IPS DF 6.9 (cell line): Measurements from ENCODE around the gene ZNF358.

Source experiments
- DNase-seq: peaks from one replicate; pipeline ENCODE4 v3.0.0-alpha.2; 2013; ENCODE audit warnings: low read depth, low spot score
- H3K27ac ChIP-seq: one replicate; pipeline ENCODE4 v1.5.1; 2013; ENCODE audit warnings: low read length, control low read depth
- H3K27me3 ChIP-seq: 2 replicates; pipeline ENCODE4 v1.6.1; 2013; ENCODE audit warnings: mild to moderate bottlenecking, low read length; ENCODE audit not compliant: control insufficient read depth, insufficient read depth
- H3K36me3 ChIP-seq: 2 replicates; pipeline ENCODE4 v1.6.1; 2013; ENCODE audit warnings: low read length; ENCODE audit not compliant: control insufficient read depth, insufficient read depth
- H3K4me1 ChIP-seq: 2 replicates; pipeline ENCODE4 v1.6.1; 2013; ENCODE audit warnings: low read length; ENCODE audit not compliant: control insufficient read depth, insufficient read depth
- H3K4me3 ChIP-seq: 2 replicates; pipeline ENCODE4 v1.5.1; 2013; ENCODE audit warnings: mild to moderate bottlenecking, low read length
- H3K9me3 ChIP-seq: 2 replicates; pipeline ENCODE4 v1.6.1; 2013; ENCODE audit warnings: low read length, inconsistent platforms; ENCODE audit not compliant: control insufficient read depth, insufficient read depth
- WGBS: extraction: QIAGEN DNeasy Blood & Tissue Kit; methylation state at CpG from one replicate; pipeline ENCODE4 v1.1.7; 2013; ENCODE audit warnings: mixed read lengths, missing lambda C conversion rate; ENCODE audit not compliant: insufficient read length, insufficient coverage; 5-methylcytosine and 5-hydroxymethylcytosine counted together

The ZNF358 gene

DNA sequence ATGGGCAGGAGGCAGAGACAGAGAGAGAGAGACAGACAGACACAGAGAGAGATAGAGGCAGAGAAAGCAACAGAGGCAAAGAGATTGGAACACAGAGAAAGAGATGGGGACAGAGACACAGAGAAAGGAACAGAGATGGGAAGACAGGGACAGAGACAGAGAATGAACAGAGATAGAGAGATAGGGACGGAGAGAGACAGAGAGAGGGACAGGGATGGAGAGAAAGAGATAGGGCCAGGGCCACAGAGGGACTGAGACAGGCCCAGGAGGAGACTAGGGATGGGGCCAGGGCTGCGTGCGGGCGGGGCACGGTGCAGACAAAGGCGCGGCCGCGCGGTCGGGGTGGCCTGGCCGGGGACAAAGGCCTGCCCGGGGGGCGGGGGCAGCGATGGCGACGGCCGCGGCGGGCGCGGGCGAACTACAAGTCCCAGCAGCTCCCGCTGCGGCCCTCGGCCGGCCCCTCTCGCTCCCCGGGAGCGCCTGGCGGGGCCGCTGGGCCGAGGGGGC, at the start of gene ZNF358:
Gene ZNF358, plus strand, starts transcription at position 459 of the 507 bp plus-strand sequence. CDS start 3,140 bp downstream, outside the sequence.
- Histone ChIP-seq H3K36me3 (peaks cover 7% of the 10 kb centered on the region; the same call in 1 of the 2 replicates), H3K27ac (no peak within 1 kb of the TSS), H3K9me3 (no peaks in the 10 kb centered on the region), H3K4me1 (peaks cover 2% of the 10 kb centered on the region; the same call in 1 of the 2 replicates), H3K4me3 (peak within 1 kb of the TSS; percentile 91), H3K27me3 (no peaks in the 10 kb centered on the region)
- DNase-seq, result no peak
- WGBS, result no CpG with 5 or more reads among the region's 33 CpGs

GRCh38 chr19:7467009-7467989, 48.6 kb upstream of the ZNF358 start:
- H3K4me3 ChIP-seq, result no peak overlapping the region
- no peak overlapping the region for H3K27ac ChIP-seq
- H3K4me1 ChIP-seq, result no peaks in the 10 kb centered on the region
- no peaks in the 10 kb centered on the region for H3K9me3 ChIP-seq
- DNase-seq, result no peak
- H3K36me3 ChIP-seq, result peaks cover 24% of the 10 kb centered on the region; the same call in 1 of the 2 replicates
- H3K27me3 ChIP-seq, result no peaks in the 10 kb centered on the region
- WGBS, result no CpG with 5 or more reads among the region's 86 CpGs

GRCh38 chr19:7468840-7469239, 47.1 kb upstream of the ZNF358 start:
- peaks cover 18% of the 10 kb centered on the region; the same call in 1 of the 2 replicates for H3K36me3 ChIP-seq
- DNase-seq, result no peak
- H3K4me3 ChIP-seq, result no peak overlapping the region
- WGBS, result no CpG with 5 or more reads among the region's 24 CpGs
- H3K9me3 ChIP-seq, result no peaks in the 10 kb centered on the region
- H3K27ac ChIP-seq, result no peak overlapping the region
- no peaks in the 10 kb centered on the region for H3K27me3 ChIP-seq
- H3K4me1 ChIP-seq, result no peaks in the 10 kb centered on the region

DNA sequence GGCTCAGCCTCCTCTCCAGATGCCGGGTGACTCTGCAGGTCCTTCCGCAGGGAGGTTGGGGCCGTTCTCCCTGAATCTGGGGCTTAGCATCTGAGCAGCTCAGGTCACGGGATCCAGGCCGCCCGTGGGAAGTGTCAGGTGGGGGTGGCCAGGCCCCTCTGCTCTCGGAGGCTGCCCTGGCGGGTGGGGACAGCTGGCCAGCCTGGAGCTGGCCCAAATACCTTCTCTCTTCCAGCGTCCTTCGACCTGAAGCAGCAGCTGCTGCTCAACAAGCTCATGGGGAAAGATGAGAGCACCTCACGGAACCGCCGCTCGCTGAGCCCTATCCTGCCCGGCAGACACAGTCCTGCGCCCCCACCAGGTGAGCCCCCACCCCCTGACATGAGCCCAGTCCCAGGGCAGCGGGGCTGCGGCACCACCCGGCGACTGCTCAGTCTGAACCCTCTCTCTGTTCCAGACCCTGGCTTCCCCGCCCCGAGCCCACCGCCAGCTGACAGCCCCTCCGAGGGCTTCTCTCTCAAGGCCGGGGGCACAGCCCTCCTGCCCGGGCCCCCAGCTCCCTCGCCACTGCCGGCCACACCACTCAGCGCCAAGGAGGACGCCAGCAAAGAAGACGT, 46.1 kb upstream of the ZNF358 start:
- no peak overlapping the region for H3K4me3 ChIP-seq
- no peaks in the 10 kb centered on the region for H3K27me3 ChIP-seq
- no peak overlapping the region for H3K27ac ChIP-seq
- WGBS, result no CpG with 5 or more reads among the region's 31 CpGs
- H3K36me3 ChIP-seq, result peaks cover 14% of the 10 kb centered on the region; the same call in 1 of the 2 replicates
- no peaks in the 10 kb centered on the region for H3K9me3 ChIP-seq
- no peaks in the 10 kb centered on the region for H3K4me1 ChIP-seq
- DNase-seq, result no peak

DNA sequence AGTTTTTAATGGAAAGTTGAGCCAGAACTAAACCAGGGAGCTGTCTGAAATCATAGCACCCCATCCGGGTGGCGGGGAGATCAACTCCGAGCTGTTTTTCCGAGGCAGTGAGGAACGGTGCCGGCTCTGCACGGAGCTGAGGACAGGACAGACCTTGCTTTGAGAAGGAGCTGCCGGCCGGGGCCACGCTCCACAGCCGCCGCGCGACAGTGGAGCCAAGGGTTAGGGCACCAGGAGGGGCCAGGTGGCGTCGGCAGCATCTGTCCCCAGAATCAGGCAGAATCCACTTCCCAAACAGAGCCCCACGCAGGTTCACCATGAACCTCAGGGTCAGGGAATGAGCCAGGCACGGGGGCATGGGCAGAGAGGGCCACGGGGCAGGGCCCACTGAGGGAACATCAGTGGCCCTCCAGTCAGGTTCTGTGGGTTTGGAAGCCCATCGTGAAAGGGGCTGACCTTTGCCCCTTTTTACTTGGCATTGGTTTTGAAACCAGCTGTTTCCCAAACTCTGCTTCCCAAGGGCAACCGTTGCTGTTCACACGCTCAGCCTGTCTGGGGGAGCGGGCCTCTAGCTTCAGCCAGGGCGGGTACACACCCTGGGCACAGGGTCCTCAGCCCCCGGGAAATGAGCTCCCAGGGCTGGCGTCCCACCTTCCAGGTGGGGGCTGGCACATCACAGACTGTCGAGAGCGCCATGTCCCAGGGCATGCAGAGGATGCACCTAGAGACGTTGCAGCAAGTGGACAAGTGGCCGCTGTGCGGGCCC, 45.2 kb upstream of the ZNF358 start:
- no CpG with 5 or more reads among the region's 31 CpGs for WGBS
- H3K9me3 ChIP-seq, result no peaks in the 10 kb centered on the region
- H3K4me3 ChIP-seq, result no peak overlapping the region
- no peaks in the 10 kb centered on the region for H3K27me3 ChIP-seq
- no peak overlapping the region for H3K27ac ChIP-seq
- no peak for DNase-seq
- H3K36me3 ChIP-seq, result peaks cover 14% of the 10 kb centered on the region; the same call in 1 of the 2 replicates
- H3K4me1 ChIP-seq, result no peaks in the 10 kb centered on the region

GRCh38 chr19:7471696-7472615, 43.9 kb upstream of the ZNF358 start:
- peaks cover 12% of the 10 kb centered on the region; the same call in 1 of the 2 replicates for H3K36me3 ChIP-seq
- no peaks in the 10 kb centered on the region for H3K4me1 ChIP-seq
- no peaks in the 10 kb centered on the region for H3K27me3 ChIP-seq
- DNase-seq, result no peak
- WGBS, result no CpG with 5 or more reads among the region's 42 CpGs
- H3K4me3 ChIP-seq, result no peak overlapping the region
- no peaks in the 10 kb centered on the region for H3K9me3 ChIP-seq
- no peak overlapping the region for H3K27ac ChIP-seq

DNA sequence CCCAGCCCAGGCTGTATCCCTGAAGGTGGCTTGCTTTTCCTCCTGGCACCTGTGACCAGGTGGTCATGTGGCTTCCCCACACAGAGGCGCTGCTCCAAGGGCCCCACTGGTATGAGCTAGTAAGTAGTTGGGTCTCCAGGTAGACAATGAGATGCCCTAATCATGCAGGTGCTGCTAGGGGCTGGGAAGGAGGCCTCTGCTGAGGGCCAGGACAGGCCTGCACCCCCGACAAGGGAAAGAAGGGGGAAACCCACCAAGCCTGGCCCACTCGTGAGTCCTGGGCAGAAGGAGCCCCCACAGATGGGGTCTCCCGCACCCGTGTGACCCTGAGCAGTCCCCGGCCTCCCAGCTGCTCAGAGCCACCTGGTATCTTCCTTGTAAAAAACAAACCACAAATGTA, 40.2 kb upstream of the ZNF358 start:
- Histone ChIP-seq H3K27ac (no peak overlapping the region), H3K4me1 (peaks cover 2% of the 10 kb centered on the region; the same call in 1 of the 2 replicates), H3K9me3 (no peaks in the 10 kb centered on the region), H3K27me3 (no peaks in the 10 kb centered on the region), H3K36me3 (0 out of 2 replicates have a peak, but pooled peaks cover 4% of the 10 kb centered on the region), H3K4me3 (no peak overlapping the region)
- WGBS, result no CpG with 5 or more reads among the region's 6 CpGs
- no peak for DNase-seq

- no peaks in the 10 kb centered on the region for H3K27me3 ChIP-seq
- H3K4me3 ChIP-seq, result no peak overlapping the region
- no CpG with 5 or more reads among the region's 7 CpGs for WGBS
- DNase-seq, result no peak
- 0 out of 2 replicates have a peak, but pooled peaks cover 4% of the 10 kb centered on the region for H3K36me3 ChIP-seq
- H3K27ac ChIP-seq, result no peak overlapping the region
- no peaks in the 10 kb centered on the region for H3K9me3 ChIP-seq
- H3K4me1 ChIP-seq, result peaks cover 2% of the 10 kb centered on the region; the same call in 1 of the 2 replicates
These were observed 39.7 kb upstream of the ZNF358 start for GRCh38 chr19:7476241-7476640.

DNA sequence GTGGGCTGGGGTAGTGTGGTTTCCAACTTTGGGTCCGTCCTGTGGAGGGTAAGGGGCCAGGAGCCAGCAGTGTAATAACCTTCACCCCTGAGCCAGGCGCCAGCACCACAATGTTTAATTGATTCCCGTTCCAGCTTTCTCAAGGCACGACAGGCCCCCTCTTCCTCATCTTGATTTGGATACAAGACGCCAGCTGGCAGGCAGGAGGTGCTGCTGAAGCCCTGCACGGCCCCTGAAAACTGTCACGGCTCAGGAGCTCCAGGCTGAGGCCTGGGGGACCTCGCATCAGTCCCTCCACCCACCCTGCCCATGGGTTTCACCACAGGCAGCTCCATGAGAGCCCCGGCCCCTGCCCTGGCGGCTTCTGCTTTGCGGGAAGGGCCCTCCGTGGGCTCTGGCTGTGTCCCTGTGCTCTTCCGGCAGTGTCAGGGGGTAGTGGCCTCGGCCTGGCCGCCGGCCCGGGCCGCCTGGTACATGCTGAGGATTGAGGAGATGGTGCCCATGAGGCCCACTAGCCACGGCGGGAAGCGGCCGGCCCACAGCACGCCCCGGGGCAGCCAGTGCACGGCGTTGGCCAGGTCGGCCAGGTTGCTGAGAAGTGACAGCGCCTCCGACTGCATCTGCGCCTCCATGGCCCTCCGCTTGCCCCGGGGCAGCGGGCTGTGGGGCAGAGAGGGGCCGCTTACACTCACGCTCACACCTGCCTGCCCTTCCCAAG, 39.0 kb upstream of the ZNF358 start:
- Histone ChIP-seq H3K4me3 (no peak overlapping the region), H3K36me3 (0 out of 2 replicates have a peak, but pooled peaks cover 4% of the 10 kb centered on the region), H3K27ac (no peak overlapping the region), H3K9me3 (no peaks in the 10 kb centered on the region), H3K4me1 (peaks cover 2% of the 10 kb centered on the region; the same call in 1 of the 2 replicates), H3K27me3 (no peaks in the 10 kb centered on the region)
- WGBS, result no CpG with 5 or more reads among the region's 35 CpGs
- no peak for DNase-seq
